Naive B cell (primary cell): Measurements from ENCODE around the gene RABGAP1L. TPM values are rescaled to one million over a fixed set of nuclear protein-coding genes. Genes with fewer than 3 reads are reported as not detected.
"Not testable (repeated sequence)": the region's sequence is repeated elsewhere in the genome, so short reads cannot be mapped to it uniquely, and the experiment has no call there.

Source experiments
- ATAC-seq, 2 donors: fragments of 150-1000 bp; cut with Tn5 transposase; 2 replicates each; pipeline ENCODE4 v1.10.0; 2021; ENCODE audit warnings: low read depth in 2 of 2, mild to moderate bottlenecking in 2 of 2, moderate library complexity in 2 of 2
- DNase-seq: peaks from one replicate; pipeline ENCODE4 v3.0.0; 2022
- H3K27ac Mint-ChIP-seq, 6 donors: one replicate each; pipeline ENCODE4 v1.8.0; 2020 to 2022; ENCODE audit warnings: mild to moderate bottlenecking in 6 of 6, mixed read lengths in 6 of 6, moderate library complexity in 5 of 6, inconsistent platforms in 2 of 6
- H3K27me3 Mint-ChIP-seq, 3 donors: one replicate each; pipeline ENCODE4 v1.8.0; 2021 to 2022; ENCODE audit warnings: mixed read lengths in 3 of 3, mild to moderate bottlenecking in 1 of 3
- H3K36me3 Mint-ChIP-seq, 2 donors: one replicate each; pipeline ENCODE4 v1.8.0; 2020 to 2022; ENCODE audit warnings: mixed read lengths in 2 of 2, inconsistent platforms in 1 of 2, mild to moderate bottlenecking in 1 of 2
- H3K4me1 Mint-ChIP-seq, 3 donors: one replicate each; pipeline ENCODE4 v1.8.0; 2020 to 2022; ENCODE audit warnings: mixed read lengths in 3 of 3, inconsistent platforms in 1 of 3, mild to moderate bottlenecking in 1 of 3, moderate library complexity in 1 of 3
- H3K4me3 Mint-ChIP-seq, 8 donors: one replicate each; pipeline ENCODE4 v1.8.0; 2020 to 2022; ENCODE audit warnings: mild to moderate bottlenecking in 8 of 8, mixed read lengths in 8 of 8, moderate library complexity in 8 of 8, inconsistent platforms in 2 of 8
- H3K9me3 Mint-ChIP-seq, 7 donors: one replicate each; pipeline ENCODE4 v1.8.0; 2020 to 2022; ENCODE audit warnings: mixed read lengths in 7 of 7, mild to moderate bottlenecking in 5 of 7, inconsistent platforms in 2 of 7, moderate library complexity in 1 of 7
- polyA plus RNA-seq, 6 donors: library from polyadenylated mRNA; unstranded; fragments of 300-500 nt; fragmentation: Illumina TruSeq; gene quantifications; one replicate each; pipeline ENCODE4 v1.2.3, GENCODE V29; 2021; ENCODE audit warnings: low read depth in 6 of 6

RABGAP1L gene
- polyA plus RNA-seq, 6 donors from 2014 or later: 24.0 to 90.2 (median 79.0) TPM

DNA sequence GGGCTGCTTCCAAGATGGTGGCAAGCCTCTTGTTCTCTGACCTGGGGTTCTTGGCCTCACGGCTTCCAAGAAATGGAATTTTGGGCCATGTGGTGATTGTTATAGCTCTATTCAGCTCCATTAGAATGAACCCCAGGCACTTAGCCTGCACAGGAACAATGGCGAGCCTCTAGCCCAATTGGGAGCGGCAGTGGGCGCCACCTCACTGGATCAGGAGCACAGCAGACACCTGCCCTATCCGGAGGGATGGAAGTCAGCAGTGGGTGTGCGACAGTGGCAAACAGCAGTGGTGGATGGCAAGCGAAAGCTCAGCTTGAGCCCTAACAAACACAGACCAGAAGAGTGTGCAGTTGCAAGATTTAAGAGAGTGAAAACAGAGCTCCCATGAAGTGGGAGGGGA is 519.3 kb downstream of the RABGAP1L start:
- no peaks in the 10 kb centered on the region for H3K9me3 Mint-ChIP-seq
- DNase-seq (no peak), ATAC-seq (no peak)
- H3K27me3 Mint-ChIP-seq: no peaks in the 10 kb centered on the region
- peaks cover 0 to 7% of the 10 kb centered on the region in 2 donors for H3K36me3 Mint-ChIP-seq
- H3K4me3 Mint-ChIP-seq: no peak overlapping the region
- peaks cover 12 to 21% (median 15%) of the 10 kb centered on the region in 3 donors for H3K4me1 Mint-ChIP-seq
- H3K27ac Mint-ChIP-seq: peak overlapping the region in 1 of 6 donors; percentile 88

GRCh38 chr1:174680101-174680500 is 520.8 kb downstream of the RABGAP1L start:
- H3K9me3 Mint-ChIP-seq: no peaks in the 10 kb centered on the region
- no peak for ATAC-seq
- H3K36me3 Mint-ChIP-seq: peaks cover 10 to 19% of the 10 kb centered on the region in 2 donors

DNA sequence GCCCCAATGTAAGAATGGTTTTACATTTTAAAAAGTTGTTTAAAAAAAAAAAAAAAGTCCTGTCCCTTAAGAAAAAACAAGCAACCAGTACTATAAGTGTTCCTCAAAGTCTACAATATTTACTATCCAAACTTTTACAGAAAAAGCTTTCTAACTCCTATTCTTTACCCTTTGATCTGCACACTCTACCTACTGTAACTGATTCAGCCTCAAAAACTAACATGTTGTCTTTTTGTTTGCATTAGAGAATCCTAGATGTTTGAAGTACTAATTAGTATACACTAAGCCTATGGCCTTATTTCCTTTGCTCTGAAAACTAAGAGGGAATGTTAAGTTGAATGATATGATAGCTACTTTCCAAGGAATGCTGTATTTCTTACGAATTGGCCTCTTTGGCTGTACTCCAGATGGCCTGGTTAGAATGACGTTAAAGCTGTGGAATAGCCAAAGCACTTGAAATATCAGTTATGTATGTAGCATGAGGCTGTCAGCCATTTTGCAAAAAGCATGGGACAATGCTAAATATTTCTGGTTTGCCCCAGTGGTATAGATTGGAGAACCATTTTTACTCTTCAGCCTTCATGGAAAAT is 523.2 kb downstream of the RABGAP1L start:
- H3K36me3 Mint-ChIP-seq: peaks cover 18 to 28% of the 10 kb centered on the region in 2 donors
- H3K27me3 Mint-ChIP-seq: no peaks in the 10 kb centered on the region

More at GRCh38 chr1:174680101-174680500, 520.8 kb downstream of the RABGAP1L start:
- H3K27ac Mint-ChIP-seq: peak overlapping the region in 1 of 6 donors; percentile 75
- peaks cover 13 to 22% (median 15%) of the 10 kb centered on the region in 3 donors for H3K4me1 Mint-ChIP-seq
- no peak for DNase-seq
- H3K27me3 Mint-ChIP-seq: no peaks in the 10 kb centered on the region
- no peak overlapping the region for H3K4me3 Mint-ChIP-seq

GRCh38 chr1:174686213-174686612 is 526.9 kb downstream of the RABGAP1L start:
- no peaks in the 10 kb centered on the region for H3K27me3 Mint-ChIP-seq
- ATAC-seq: no peak
- no peak overlapping the region for H3K4me3 Mint-ChIP-seq
- no peak overlapping the region for H3K27ac Mint-ChIP-seq
- no peak for DNase-seq
- H3K4me1 Mint-ChIP-seq: peaks cover 9 to 13% (median 9%) of the 10 kb centered on the region in 3 donors
- peaks cover 18 to 28% of the 10 kb centered on the region in 2 donors for H3K36me3 Mint-ChIP-seq
- no peaks in the 10 kb centered on the region for H3K9me3 Mint-ChIP-seq

More for the DNA sequence above, 523.2 kb downstream of the RABGAP1L start:
- no peak for DNase-seq
- no peaks in the 10 kb centered on the region for H3K9me3 Mint-ChIP-seq
- ATAC-seq: no peak
- H3K27ac Mint-ChIP-seq: peak overlapping the region in 3 of 6 donors; percentile 14 to 76 (median 53)
- peaks cover 9 to 22% (median 14%) of the 10 kb centered on the region in 3 donors for H3K4me1 Mint-ChIP-seq
- no peak overlapping the region for H3K4me3 Mint-ChIP-seq

GRCh38 chr1:174689524-174689923 is 530.2 kb downstream of the RABGAP1L start:
- Mint-ChIP-seq H3K36me3 (peaks cover 11 to 17% of the 10 kb centered on the region in 2 donors), H3K9me3 (no peaks in the 10 kb centered on the region), H3K4me3 (no peak overlapping the region), H3K4me1 (peaks cover 0 to 2% (median 0%) of the 10 kb centered on the region in 3 donors), H3K27me3 (no peaks in the 10 kb centered on the region), H3K27ac (no peak overlapping the region)
- ATAC-seq (no peak), DNase-seq (no peak)

- no peak for DNase-seq
- H3K9me3 Mint-ChIP-seq: peaks cover 0 to 4% (median 0%) of the 10 kb centered on the region in 7 donors
- H3K4me3 Mint-ChIP-seq: no peak overlapping the region
- peaks cover 8 to 18% of the 10 kb centered on the region in 2 donors for H3K36me3 Mint-ChIP-seq
- H3K27me3 Mint-ChIP-seq: no peaks in the 10 kb centered on the region
- peaks cover 0 to 2% (median 0%) of the 10 kb centered on the region in 3 donors for H3K4me1 Mint-ChIP-seq
- no peak for ATAC-seq
- no peak overlapping the region for H3K27ac Mint-ChIP-seq
These were observed 530.9 kb downstream of the RABGAP1L start for GRCh38 chr1:174690266-174690665.

DNA sequence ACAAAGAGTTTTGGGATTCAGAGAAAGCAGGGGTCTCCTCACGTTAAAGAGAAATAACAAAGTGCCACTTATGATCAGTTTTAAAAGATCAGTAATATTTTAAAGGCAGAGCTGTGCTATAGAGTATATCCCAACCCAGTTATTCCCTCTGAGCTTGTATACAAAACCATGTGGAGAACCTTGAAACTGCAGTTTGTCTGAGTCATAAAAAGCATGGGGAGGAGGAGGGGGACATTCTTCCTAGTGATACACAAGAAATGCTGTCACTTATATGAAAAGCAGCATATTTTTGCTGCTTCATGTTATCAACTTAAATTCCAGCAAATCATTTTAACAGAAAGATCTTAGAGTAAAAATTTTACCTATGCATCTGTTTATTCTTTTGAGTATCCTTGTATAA is 533.0 kb downstream of the RABGAP1L start:
- DNase-seq: no peak
- H3K36me3 Mint-ChIP-seq: peaks cover 0 to 12% of the 10 kb centered on the region in 2 donors
- peaks cover 0 to 7% (median 0%) of the 10 kb centered on the region in 7 donors for H3K9me3 Mint-ChIP-seq
- no peak overlapping the region for H3K4me3 Mint-ChIP-seq
- no peak for ATAC-seq
- H3K4me1 Mint-ChIP-seq: peaks cover 0 to 7% (median 6%) of the 10 kb centered on the region in 3 donors
- H3K27ac Mint-ChIP-seq: peak overlapping the region in 1 of 6 donors; percentile 69
- no peaks in the 10 kb centered on the region for H3K27me3 Mint-ChIP-seq

DNA sequence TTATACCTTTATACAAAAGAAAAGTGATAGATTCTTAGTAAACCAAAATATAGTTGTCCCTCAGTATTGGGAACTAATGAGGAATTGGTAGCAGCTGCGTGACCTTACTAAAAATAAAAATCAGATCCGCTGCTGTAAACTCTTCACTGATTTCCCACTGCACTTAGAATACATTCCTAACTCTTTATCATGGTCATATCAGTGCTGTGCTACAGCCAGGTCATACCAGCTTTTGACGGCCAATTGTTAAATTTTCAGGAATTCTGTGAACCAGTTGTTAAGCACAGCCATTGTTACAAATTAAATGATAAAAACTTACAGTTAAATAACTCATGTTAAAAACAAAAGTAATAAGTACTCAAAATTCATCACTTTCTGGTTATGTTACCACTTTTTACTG is 533.8 kb downstream of the RABGAP1L start:
- Mint-ChIP-seq H3K36me3 (peaks cover 0 to 12% of the 10 kb centered on the region in 2 donors), H3K9me3 (peaks cover 0 to 7% (median 0%) of the 10 kb centered on the region in 7 donors), H3K27me3 (no peaks in the 10 kb centered on the region), H3K27ac (no peak overlapping the region), H3K4me3 (no peak overlapping the region), H3K4me1 (peaks cover 0 to 7% (median 6%) of the 10 kb centered on the region in 3 donors)
- ATAC-seq (no peak), DNase-seq (no peak)

- not testable (repeated sequence) for H3K4me3 Mint-ChIP-seq, DNase-seq, H3K4me1 Mint-ChIP-seq, H3K27me3 Mint-ChIP-seq, H3K9me3 Mint-ChIP-seq, H3K27ac Mint-ChIP-seq, ATAC-seq
- H3K36me3 Mint-ChIP-seq: peaks cover 0 to 12% of the 10 kb centered on the region in 2 donors
These were observed 534.2 kb downstream of the RABGAP1L start for GRCh38 chr1:174693539-174693938.

- no peak overlapping the region for H3K4me3 Mint-ChIP-seq
- peak overlapping the region in 1 of 6 donors; percentile 59 for H3K27ac Mint-ChIP-seq
These were observed 536.9 kb downstream of the RABGAP1L start for GRCh38 chr1:174696026-174696821.

DNA sequence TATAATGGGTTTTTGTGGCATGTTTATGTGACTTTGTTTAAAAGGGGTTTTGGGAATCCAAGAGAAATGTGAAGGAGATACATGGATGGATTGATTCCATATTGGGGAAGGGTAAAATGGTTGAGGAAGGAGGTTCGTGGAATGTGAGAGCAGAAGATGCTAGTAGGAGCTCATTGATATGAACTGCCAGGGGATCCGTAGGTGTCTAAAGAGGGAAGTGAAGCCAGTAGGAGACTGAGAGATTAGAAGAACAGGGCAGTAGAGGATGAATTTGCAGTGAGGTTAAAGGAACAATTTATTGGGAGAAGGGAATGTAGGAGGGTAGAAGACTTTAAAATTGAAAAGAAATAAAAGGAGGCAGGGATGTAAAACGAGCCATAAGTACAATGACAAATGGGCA is 541.0 kb downstream of the RABGAP1L start:
- Mint-ChIP-seq H3K27ac (peak overlapping the region in 3 of 6 donors; percentile 2 to 18 (median 3)), H3K36me3 (peaks cover 0 to 3% of the 10 kb centered on the region in 2 donors), H3K4me1 (peaks cover 7 to 19% (median 11%) of the 10 kb centered on the region in 3 donors), H3K9me3 (peaks cover 0 to 3% (median 0%) of the 10 kb centered on the region in 7 donors), H3K27me3 (no peaks in the 10 kb centered on the region), H3K4me3 (peak overlapping the region in 1 of 8 donors; percentile 2)
- no peak for DNase-seq
- no peak for ATAC-seq

More at GRCh38 chr1:174696026-174696821, 536.9 kb downstream of the RABGAP1L start:
- ATAC-seq (no peak), DNase-seq (no peak)
- H3K27me3 Mint-ChIP-seq: no peaks in the 10 kb centered on the region
- H3K4me1 Mint-ChIP-seq: peaks cover 1 to 7% (median 7%) of the 10 kb centered on the region in 3 donors
- peaks cover 0 to 12% of the 10 kb centered on the region in 2 donors for H3K36me3 Mint-ChIP-seq
- peaks cover 0 to 7% (median 0%) of the 10 kb centered on the region in 7 donors for H3K9me3 Mint-ChIP-seq

- H3K36me3 Mint-ChIP-seq: no peaks in the 10 kb centered on the region
- ATAC-seq (no peak), DNase-seq (no peak)
- peak overlapping the region in 2 of 6 donors; percentile 2 to 75 for H3K27ac Mint-ChIP-seq
- H3K4me1 Mint-ChIP-seq: peaks cover 7 to 19% (median 11%) of the 10 kb centered on the region in 3 donors
- H3K27me3 Mint-ChIP-seq: no peaks in the 10 kb centered on the region
- no peak overlapping the region for H3K4me3 Mint-ChIP-seq
- H3K9me3 Mint-ChIP-seq: no peaks in the 10 kb centered on the region
These were observed 541.5 kb downstream of the RABGAP1L start for GRCh38 chr1:174700775-174701174.

DNA sequence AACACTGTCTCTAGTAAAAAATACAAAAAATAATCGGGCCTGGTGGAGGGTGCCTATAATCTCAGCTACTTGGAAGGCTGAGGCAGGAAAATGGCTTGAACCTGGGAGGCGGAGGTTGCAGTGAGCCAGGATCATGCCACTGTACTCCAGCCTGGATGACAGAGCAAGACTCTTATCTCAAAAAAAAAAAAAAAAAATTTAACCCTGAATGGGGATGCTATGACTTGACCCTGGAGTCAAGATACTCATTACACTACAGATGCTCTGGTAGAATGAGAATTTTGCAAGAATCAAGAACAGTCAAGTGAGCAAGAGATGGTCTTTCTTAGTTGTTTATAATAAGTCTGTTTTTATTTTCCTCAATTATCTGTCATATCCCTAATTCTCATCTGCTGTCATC is 542.2 kb downstream of the RABGAP1L start:
- DNase-seq (no peak), ATAC-seq (no peak)
- no peak overlapping the region for H3K4me3 Mint-ChIP-seq
- H3K27ac Mint-ChIP-seq: no peak overlapping the region
- no peaks in the 10 kb centered on the region for H3K9me3 Mint-ChIP-seq
- H3K36me3 Mint-ChIP-seq: peaks cover 0 to 3% of the 10 kb centered on the region in 2 donors
- no peaks in the 10 kb centered on the region for H3K27me3 Mint-ChIP-seq
- peaks cover 5 to 16% (median 11%) of the 10 kb centered on the region in 3 donors for H3K4me1 Mint-ChIP-seq
